Smooth muscle cell (in vitro differentiated cells): ENCODE data around the gene SLC16A10. TPM values are rescaled to one million over a fixed set of nuclear protein-coding genes. Genes with fewer than 3 reads are reported as not detected.

Source experiments
- DNase-seq: peaks from one replicate; lab custom pipeline; 2025; ENCODE audit not compliant: unreplicated experiment; lab: John Stamatoyannopoulos, UW
- H2AFZ ChIP-seq: fragments of 200-600 bp; sonication (generic); 2 replicates; pipeline ENCODE4 v1.6.0; 2016; ENCODE audit warnings: antibody characterized with exemption, low read depth, mild to moderate bottlenecking
- H3F3A ChIP-seq: fragments of 200-600 bp; sonication (generic); 2 replicates; pipeline ENCODE4 v1.6.0; 2017; ENCODE audit warnings: antibody characterized with exemption, low read depth
- H3K27ac ChIP-seq: fragments of 200-600 bp; sonication (generic); 2 replicates; pipeline ENCODE4 v1.5.1; 2016; ENCODE audit warnings: low read depth, mild to moderate bottlenecking
- H3K27me3 ChIP-seq: fragments of 200-600 bp; sonication (generic); 2 replicates; pipeline ENCODE4 v1.6.1; 2016; ENCODE audit warnings: low read depth, mild to moderate bottlenecking
- H3K36me3 ChIP-seq: fragments of 200-600 bp; sonication (generic); 2 replicates; pipeline ENCODE4 v1.5.1; 2016; ENCODE audit warnings: low read depth
- H3K4me1 ChIP-seq: fragments of 200-600 bp; sonication (generic); 2 replicates; pipeline ENCODE4 v1.5.1; 2016; ENCODE audit warnings: low read depth
- H3K4me2 ChIP-seq: fragments of 200-600 bp; sonication (generic); 2 replicates; pipeline ENCODE4 v1.6.0; 2016; ENCODE audit warnings: mild to moderate bottlenecking
- H3K4me3 ChIP-seq: fragments of 200-600 bp; sonication (generic); 2 replicates; pipeline ENCODE4 v1.5.1; 2016; ENCODE audit warnings: mild to moderate bottlenecking
- H3K79me2 ChIP-seq: fragments of 200-600 bp; sonication (generic); 2 replicates; pipeline ENCODE4 v1.6.0; 2016; ENCODE audit warnings: low read depth, mild to moderate bottlenecking
- H3K9ac ChIP-seq: fragments of 200-600 bp; sonication (generic); 2 replicates; pipeline ENCODE4 v1.6.0; 2016; ENCODE audit warnings: low read depth
- H3K9me3 ChIP-seq: fragments of 200-600 bp; sonication (generic); replicated peaks from 2 replicates; pipeline ENCODE4 v1.5.1; 2016; ENCODE audit warnings: low read depth
- H4K20me1 ChIP-seq: fragments of 200-600 bp; sonication (generic); 2 replicates; pipeline ENCODE4 v1.6.0; 2016; ENCODE audit warnings: low read depth
- CTCF ChIP-seq: fragments of 200-600 bp; sonication (generic); IDR thresholded peaks from 2 replicates; pipeline ENCODE4 v1.5.1; 2017; ENCODE audit warnings: borderline replicate concordance, mild to moderate bottlenecking, antibody characterized with exemption; ENCODE audit not compliant: insufficient read depth, poor library complexity, severe bottlenecking
- WGBS: methylation state at CpG from one replicate; pipeline ENCODE4 v1.1.7; 2016; ENCODE audit warnings: low lambda C conversion rate; 5-methylcytosine and 5-hydroxymethylcytosine counted together
- polyA plus RNA-seq: library from polyadenylated mRNA; unstranded; fragments of >200 nt; fragmentation: Nextera tagmentation; extraction: Ambion mirVana; gene quantifications from 2 replicates; pipeline ENCODE4 v1.2.1, GENCODE V29; 2016
- total RNA-seq: library from RNA; depleted of rRNA; stranded (reverse); fragments of >200 nt; gene quantifications from 2 replicates; pipeline ENCODE4 v1.2.3, GENCODE V29; 2014

Gene SLC16A10
- total and polyA plus RNA-seq, 2 experiments from 2014 or later = 0.87 to 1.4 TPM

DNA sequence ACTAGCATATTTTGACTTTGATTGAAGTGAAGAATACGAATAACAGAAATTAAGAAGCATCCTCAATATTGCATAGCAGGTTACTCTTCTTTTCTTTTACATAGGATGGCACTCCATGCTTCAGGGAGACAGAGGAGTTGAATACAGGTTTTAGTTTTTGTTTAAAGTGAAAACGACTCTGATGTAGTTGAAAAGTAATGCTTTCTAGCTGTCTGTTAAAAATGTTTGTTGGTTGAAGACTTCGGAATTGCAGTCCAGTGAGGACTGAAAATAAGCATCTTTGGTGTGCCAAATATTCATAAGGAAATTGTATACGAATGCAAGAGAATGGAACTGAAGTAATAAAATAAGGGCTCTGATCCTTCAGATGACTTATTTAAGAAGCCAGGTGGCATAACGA is 618 bp upstream of the SLC16A10 start:
- H3K27ac ChIP-seq = no peak overlapping the region
- H3K36me3 ChIP-seq = no peaks in the 10 kb centered on the region
- 37% methylated on average over 5 of the region's 5 CpGs for WGBS
- TF ChIP-seq CTCF = no peak
- no peaks in the 10 kb centered on the region for H3K9me3 ChIP-seq
- peak overlapping the region; percentile 85 for H2AFZ ChIP-seq
- no peak overlapping the region for H3K9ac ChIP-seq
- H3K27me3 ChIP-seq = peaks cover 62% of the 10 kb centered on the region
- H3K4me1 ChIP-seq = peaks cover 2% of the 10 kb centered on the region
- H3K79me2 ChIP-seq = no peaks in the 10 kb centered on the region
- peak overlapping the region; percentile 87 for H3K4me2 ChIP-seq
- peak overlapping the region; percentile 59 for H3K4me3 ChIP-seq
- DNase-seq = no peak
- no peaks in the 10 kb centered on the region for H4K20me1 ChIP-seq
- no peaks in the 10 kb centered on the region for H3F3A ChIP-seq

DNA sequence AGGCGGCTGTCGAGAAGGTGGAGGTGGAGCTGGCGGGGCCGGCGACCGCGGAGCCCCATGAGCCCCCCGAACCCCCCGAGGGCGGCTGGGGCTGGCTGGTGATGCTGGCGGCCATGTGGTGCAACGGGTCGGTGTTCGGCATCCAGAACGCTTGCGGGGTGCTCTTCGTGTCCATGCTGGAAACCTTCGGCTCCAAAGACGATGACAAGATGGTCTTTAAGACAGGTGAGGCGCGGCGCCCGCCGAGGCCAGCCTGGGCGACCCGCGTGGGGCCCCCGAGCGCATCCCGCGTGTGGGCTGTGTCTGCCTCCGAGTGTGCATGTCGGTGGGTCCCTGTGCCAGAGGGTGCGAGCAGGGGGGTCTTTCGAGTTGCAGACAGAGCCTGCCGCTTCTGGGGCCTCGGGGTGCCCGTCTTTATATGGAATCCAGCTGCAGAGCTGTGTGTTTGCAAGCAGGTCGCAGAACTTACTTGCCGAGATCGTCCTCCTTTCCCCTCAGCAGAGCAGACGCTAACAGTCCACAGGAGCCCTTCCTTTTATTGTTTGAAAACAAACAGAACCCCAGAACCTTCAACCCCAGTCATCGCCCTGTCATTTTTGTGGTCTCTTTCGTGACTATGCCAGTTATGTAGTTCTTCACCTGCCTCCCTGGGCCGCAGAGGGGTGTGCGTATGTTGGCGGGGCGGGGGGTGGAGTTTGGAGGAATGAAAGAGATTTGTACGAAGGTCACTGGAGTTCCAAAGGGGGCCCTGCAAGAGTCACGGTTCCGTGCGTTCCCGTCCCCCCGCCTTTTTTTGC is 766 bp downstream of the SLC16A10 start:
- no peak for TF ChIP-seq CTCF
- Histone ChIP-seq H3K27me3 (peaks cover 66% of the 10 kb centered on the region), H3K9ac (no peak overlapping the region), H4K20me1 (no peaks in the 10 kb centered on the region), H3K79me2 (no peaks in the 10 kb centered on the region), H3K4me2 (peak overlapping the region; percentile 87), H3F3A (no peaks in the 10 kb centered on the region), H3K4me3 (peak overlapping the region; percentile 59), H2AFZ (peak overlapping the region; percentile 70), H3K9me3 (no peaks in the 10 kb centered on the region), H3K36me3 (no peaks in the 10 kb centered on the region), H3K4me1 (peaks cover 2% of the 10 kb centered on the region), H3K27ac (no peak overlapping the region)
- 2% methylated on average over 54 of the region's 54 CpGs for WGBS
- DNase-seq = no peak

DNA sequence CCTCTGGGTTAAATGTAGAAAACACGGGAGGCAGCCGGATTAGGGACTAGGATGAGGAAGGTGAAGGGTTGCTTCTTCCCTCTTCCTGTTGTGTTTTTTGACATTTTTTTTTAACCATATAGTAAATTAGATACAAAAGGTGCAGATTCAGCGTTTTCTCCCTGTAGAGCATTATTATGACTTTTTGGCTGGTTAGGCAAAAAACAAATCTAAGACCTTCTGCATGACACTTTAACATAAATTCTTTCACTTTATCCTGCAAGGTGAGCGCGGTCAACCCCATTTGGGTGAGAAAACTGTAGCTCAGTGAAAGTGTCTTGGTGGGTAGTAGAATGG is 1.3 kb downstream of the SLC16A10 start:
- no peak for DNase-seq
- peaks cover 66% of the 10 kb centered on the region for H3K27me3 ChIP-seq
- no peak overlapping the region for H3K27ac ChIP-seq
- no peaks in the 10 kb centered on the region for H3F3A ChIP-seq
- H3K4me3 ChIP-seq = peak overlapping the region; percentile 59
- H3K9me3 ChIP-seq = no peaks in the 10 kb centered on the region
- TF ChIP-seq CTCF = no peak
- H3K4me2 ChIP-seq = peak overlapping the region; percentile 87
- H3K9ac ChIP-seq = no peak overlapping the region
- peak overlapping the region; percentile 70 for H2AFZ ChIP-seq
- no peaks in the 10 kb centered on the region for H3K79me2 ChIP-seq
- 11% methylated on average over 5 of the region's 5 CpGs for WGBS
- H4K20me1 ChIP-seq = no peaks in the 10 kb centered on the region
- no peaks in the 10 kb centered on the region for H3K36me3 ChIP-seq
- peaks cover 2% of the 10 kb centered on the region for H3K4me1 ChIP-seq

- no peak for TF ChIP-seq CTCF
Observed at GRCh38 chr6:111090766-111091165, 3.5 kb downstream of the SLC16A10 start.

More at GRCh38 chr6:111090766-111091165, 3.5 kb downstream of the SLC16A10 start:
- Histone ChIP-seq H3K4me2 (no peak overlapping the region), H3K27me3 (peaks cover 62% of the 10 kb centered on the region), H3K79me2 (no peaks in the 10 kb centered on the region), H3K36me3 (no peaks in the 10 kb centered on the region), H3K4me3 (no peak overlapping the region), H4K20me1 (no peaks in the 10 kb centered on the region), H2AFZ (no peak overlapping the region), H3K9ac (no peak overlapping the region), H3K9me3 (no peaks in the 10 kb centered on the region), H3K4me1 (peaks cover 2% of the 10 kb centered on the region), H3K27ac (no peak overlapping the region), H3F3A (no peaks in the 10 kb centered on the region)
- 80% methylated on average over 4 of the region's 4 CpGs for WGBS
- DNase-seq = no peak
